Measurements from ENCODE around the gene OTUB1. TPM values are rescaled to one million over a fixed set of nuclear protein-coding genes. Genes with fewer than 3 reads are reported as not detected.

OTUB1 gene
- total and polyA plus RNA-seq, 2 of the 13 experiments (the other 11 are each of a cell fraction or from before 2014, with no cell fraction given) = 58.8 to 130 TPM

GRCh38 chr11:63974259-63975143 lies 11.7 kb upstream of the OTUB1 start, which contains the start of gene COX8A (continued):
- TF ChIP-seq ZNF576 (CRISPR knock-in tag; IDR thresholded peaks at IDR 0.05) (no peak), ZNF34 (CRISPR knock-in tag; IDR thresholded peaks at IDR 0.05; ENCODE audit: borderline replicate concordance) (0 out of 2 replicates have a peak, but pooled peaks have one; percentile 67), PHF8 (CRISPR knock-in tag; IDR thresholded peaks at IDR 0.05) (peak; percentile 98), FUBP1 (CRISPR knock-in tag; IDR thresholded peaks at IDR 0.05; ENCODE audit: borderline replicate concordance) (peak; percentile 92; the same call in 1 of the 2 replicates), ARNT2 (CRISPR knock-in tag; IDR thresholded peaks at IDR 0.05; ENCODE audit: low read depth) (peak; percentile 72), MNT (IDR thresholded peaks at IDR 0.05) (no peak), ZNF790 (CRISPR knock-in tag; IDR thresholded peaks at IDR 0.05; ENCODE audit: borderline replicate concordance) (no peak), ZXDC (CRISPR knock-in tag; IDR thresholded peaks at IDR 0.05) (0 out of 2 replicates have a peak, but pooled peaks have one; percentile 44), ZNF280B (CRISPR knock-in tag; IDR thresholded peaks at IDR 0.05; ENCODE audit: borderline replicate concordance) (peak; percentile 78; the same call in 1 of the 2 replicates), ZBTB38 (CRISPR knock-in tag; IDR thresholded peaks at IDR 0.05) (peak; percentile 12), ZNF296 (CRISPR knock-in tag; conservative IDR thresholded peaks at IDR 0.05) (peak; percentile 83; the same call in 1 of the 2 replicates), ZNF672 (CRISPR knock-in tag; IDR thresholded peaks at IDR 0.05) (no peak), ARID5B (CRISPR knock-in tag; IDR thresholded peaks at IDR 0.05) (peak; percentile 56; the same call in 1 of the 2 replicates), SALL1 (CRISPR knock-in tag; IDR thresholded peaks at IDR 0.05) (peak; percentile 77; the same call in 1 of the 2 replicates), CBX5 (CRISPR knock-in tag; IDR thresholded peaks at IDR 0.05; ENCODE audit: borderline replicate concordance) (no peak)
